BLaER1 (cell line): ENCODE results near the gene PRKCI.
"Not testable (repeated sequence)": the region's sequence is repeated elsewhere in the genome, so short reads cannot be mapped to it uniquely, and the experiment has no call there.

Source experiments
- H3K27ac ChIP-seq: shearing (Covaris generic); formaldehyde crosslinking; 2 replicates; pipeline ENCODE4 v1.8.1; 2022
- H3K27me3 ChIP-seq: shearing (Covaris generic); formaldehyde crosslinking; 2 replicates; pipeline ENCODE4 v1.8.1; 2022
- H3K36me3 ChIP-seq: shearing (Covaris generic); formaldehyde crosslinking; 2 replicates; pipeline ENCODE4 v1.8.1; 2022
- H3K4me1 ChIP-seq: shearing (Covaris generic); formaldehyde crosslinking; 2 replicates; pipeline ENCODE4 v1.8.1; 2022
- H3K4me2 ChIP-seq: shearing (Covaris generic); formaldehyde crosslinking; 2 replicates; pipeline ENCODE4 v1.8.1; 2022
- H3K4me3 ChIP-seq: shearing (Covaris generic); formaldehyde crosslinking; 2 replicates; pipeline ENCODE4 v1.8.1; 2022
- H3K9ac ChIP-seq: shearing (Covaris generic); formaldehyde crosslinking; 2 replicates; pipeline ENCODE4 v1.8.1; 2022
- H3K9me3 ChIP-seq: shearing (Covaris generic); formaldehyde crosslinking; 2 replicates; pipeline ENCODE4 v1.8.1; 2022
- H4K20me1 ChIP-seq: shearing (Covaris generic); formaldehyde crosslinking; 2 replicates; pipeline ENCODE4 v1.8.1; 2022
- Cebpa-rat ChIP-seq: shearing (Covaris generic); IDR thresholded peaks from 2 replicates; pipeline ENCODE4 v1.8.1; 2022

Gene PRKCI

DNA sequence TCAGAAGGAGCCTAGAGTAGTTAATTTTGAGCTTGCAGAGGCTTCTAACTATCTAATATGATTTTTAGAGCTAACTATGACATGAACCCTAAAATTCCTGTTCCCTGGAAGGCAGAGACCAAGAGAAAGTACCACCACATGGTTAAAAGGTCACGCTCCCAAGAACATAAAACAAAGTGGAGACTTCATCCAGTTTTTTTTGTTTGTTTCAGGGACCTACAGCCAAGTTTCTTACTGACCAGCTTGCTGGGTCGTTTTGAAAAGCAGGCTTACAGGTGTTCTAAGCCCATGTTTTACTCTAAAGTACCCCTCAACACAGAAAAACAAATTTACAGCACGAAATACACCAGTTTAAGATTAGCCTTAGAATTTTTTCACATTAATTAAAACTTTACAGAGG, 95.7 kb downstream of the PRKCI start:
- no peaks in the 10 kb centered on the region for H3K27me3 ChIP-seq
- H3K4me2 ChIP-seq, result no peak overlapping the region
- no peaks in the 10 kb centered on the region for H3K36me3 ChIP-seq
- no peak overlapping the region for H3K4me3 ChIP-seq
- H3K9me3 ChIP-seq, result peaks cover 12% of the 10 kb centered on the region
- H4K20me1 ChIP-seq, result no peaks in the 10 kb centered on the region
- no peak overlapping the region for H3K9ac ChIP-seq
- peaks cover 17% of the 10 kb centered on the region for H3K4me1 ChIP-seq
- H3K27ac ChIP-seq, result no peak overlapping the region
- no peak for TF ChIP-seq Cebpa-rat

- TF ChIP-seq Cebpa-rat, result no peak
- Histone ChIP-seq H3K36me3 (no peaks in the 10 kb centered on the region), H3K4me1 (peaks cover 17% of the 10 kb centered on the region), H3K4me2 (no peak overlapping the region), H3K9ac (no peak overlapping the region), H3K4me3 (no peak overlapping the region), H4K20me1 (no peaks in the 10 kb centered on the region), H3K27ac (no peak overlapping the region), H3K9me3 (peaks cover 12% of the 10 kb centered on the region), H3K27me3 (no peaks in the 10 kb centered on the region)
These were observed 98.4 kb downstream of the PRKCI start for GRCh38 chr3:170320461-170321121.

GRCh38 chr3:170321321-170322034, 99.3 kb downstream of the PRKCI start:
- peaks cover 12% of the 10 kb centered on the region for H3K9me3 ChIP-seq
- H3K4me1 ChIP-seq, result peaks cover 17% of the 10 kb centered on the region
- H3K4me2 ChIP-seq, result peak overlapping the region; percentile 49
- no peak overlapping the region for H3K9ac ChIP-seq
- no peaks in the 10 kb centered on the region for H4K20me1 ChIP-seq
- TF ChIP-seq Cebpa-rat, result no peak
- H3K36me3 ChIP-seq, result no peaks in the 10 kb centered on the region
- H3K27me3 ChIP-seq, result no peaks in the 10 kb centered on the region
- H3K4me3 ChIP-seq, result no peak overlapping the region
- H3K27ac ChIP-seq, result 0 out of 2 replicates have a peak overlapping the region, but pooled peaks have one; percentile 6

- H3K4me1 ChIP-seq, result peaks cover 9% of the 10 kb centered on the region
- no peak for TF ChIP-seq Cebpa-rat
- H3K27ac ChIP-seq, result no peak overlapping the region
- no peaks in the 10 kb centered on the region for H3K36me3 ChIP-seq
- no peak overlapping the region for H3K9ac ChIP-seq
- peaks cover 21% of the 10 kb centered on the region for H3K9me3 ChIP-seq
- H3K4me3 ChIP-seq, result no peak overlapping the region
- no peaks in the 10 kb centered on the region for H3K27me3 ChIP-seq
- no peaks in the 10 kb centered on the region for H4K20me1 ChIP-seq
- H3K4me2 ChIP-seq, result no peak overlapping the region
These were observed 100.5 kb downstream of the PRKCI start for GRCh38 chr3:170322566-170323269.

GRCh38 chr3:170323331-170323730, 101.1 kb downstream of the PRKCI start:
- Histone ChIP-seq H3K4me2 (no peak overlapping the region), H3K4me3 (no peak overlapping the region), H4K20me1 (no peaks in the 10 kb centered on the region), H3K36me3 (no peaks in the 10 kb centered on the region), H3K4me1 (peaks cover 9% of the 10 kb centered on the region), H3K9ac (no peak overlapping the region), H3K27me3 (no peaks in the 10 kb centered on the region), H3K9me3 (peaks cover 27% of the 10 kb centered on the region), H3K27ac (no peak overlapping the region)
- TF ChIP-seq Cebpa-rat, result no peak

DNA sequence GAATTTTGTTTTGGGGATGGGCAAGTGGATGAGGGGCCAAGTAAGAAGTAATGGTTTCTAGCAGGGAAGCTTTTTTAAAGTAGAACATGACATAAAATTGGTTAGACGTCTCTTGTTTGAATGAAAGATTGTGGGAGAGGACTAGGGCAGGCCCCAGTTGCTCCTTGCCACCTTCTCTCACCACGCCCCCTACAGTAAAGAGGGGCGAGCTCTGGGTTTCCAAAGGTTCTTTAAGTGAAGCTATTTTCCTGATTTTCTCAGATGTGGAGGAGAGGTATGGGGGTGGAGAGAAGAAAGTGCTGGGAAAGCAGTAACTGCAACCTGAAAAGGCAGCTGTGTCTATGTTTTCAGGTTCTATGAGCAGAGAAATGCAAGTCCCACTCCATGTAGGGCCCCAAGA, 102.7 kb downstream of the PRKCI start:
- TF ChIP-seq Cebpa-rat, result no peak
- Histone ChIP-seq H3K9me3 (peaks cover 19% of the 10 kb centered on the region), H3K27ac (no peak overlapping the region), H3K4me1 (peaks cover 9% of the 10 kb centered on the region), H3K4me3 (no peak overlapping the region), H3K4me2 (no peak overlapping the region), H3K9ac (no peak overlapping the region), H4K20me1 (no peaks in the 10 kb centered on the region), H3K36me3 (no peaks in the 10 kb centered on the region), H3K27me3 (no peaks in the 10 kb centered on the region)

DNA sequence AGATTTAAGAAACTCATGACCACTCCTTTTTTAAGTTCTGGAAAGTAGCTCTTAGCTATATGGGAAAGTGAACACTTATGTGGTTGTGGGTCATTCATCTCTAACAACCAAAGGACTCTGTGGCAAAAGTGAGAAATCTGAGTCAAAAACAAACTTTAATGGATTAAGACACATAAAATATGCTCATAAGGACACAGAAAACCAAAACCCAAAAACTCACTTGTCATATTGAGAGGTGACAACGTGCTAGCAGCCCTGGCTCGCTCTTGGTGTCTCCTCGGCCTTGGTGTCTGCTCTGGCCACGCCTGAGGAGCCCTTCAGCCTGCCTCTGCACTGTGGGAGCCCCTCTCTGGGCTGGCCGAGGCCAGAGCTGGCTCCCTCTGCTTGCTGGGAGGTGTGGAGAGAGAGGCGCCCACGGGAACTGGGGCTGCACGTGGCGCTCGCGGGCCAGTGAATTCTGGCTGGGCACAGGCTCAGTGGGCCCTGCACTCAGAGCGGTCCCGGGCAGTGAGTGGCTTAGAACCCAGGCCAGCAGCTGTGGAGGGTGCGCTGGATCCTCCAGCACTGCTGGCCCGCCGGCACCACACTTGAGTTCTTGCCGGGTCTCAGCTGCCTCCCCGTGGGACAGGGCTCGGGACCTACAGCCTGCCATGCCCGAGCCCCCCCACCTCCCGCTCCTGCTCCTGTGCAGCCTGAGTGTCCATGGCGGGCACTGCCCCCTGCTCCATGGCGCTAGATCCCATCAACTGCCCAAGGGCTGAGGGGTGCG, 105.0 kb downstream of the PRKCI start:
- no peaks in the 10 kb centered on the region for H4K20me1 ChIP-seq
- no peak overlapping the region for H3K4me3 ChIP-seq
- no peak overlapping the region for H3K9ac ChIP-seq
- H3K36me3 ChIP-seq, result no peaks in the 10 kb centered on the region
- no peak overlapping the region for H3K4me2 ChIP-seq
- no peak overlapping the region for H3K27ac ChIP-seq
- peaks cover 19% of the 10 kb centered on the region for H3K9me3 ChIP-seq
- TF ChIP-seq Cebpa-rat, result no peak
- H3K4me1 ChIP-seq, result peaks cover 6% of the 10 kb centered on the region; the same call in 1 of the 2 replicates
- no peaks in the 10 kb centered on the region for H3K27me3 ChIP-seq

- H3K27me3 ChIP-seq, H3K4me1 ChIP-seq, H3K4me2 ChIP-seq, H3K4me3 ChIP-seq, H4K20me1 ChIP-seq, H3K27ac ChIP-seq, H3K9ac ChIP-seq, H3K36me3 ChIP-seq: not testable (repeated sequence)
- H3K9me3 ChIP-seq, result peaks cover 19% of the 10 kb centered on the region
These were observed 105.8 kb downstream of the PRKCI start for GRCh38 chr3:170327868-170328548.

GRCh38 chr3:170330366-170330765, 108.1 kb downstream of the PRKCI start:
- H3K27ac ChIP-seq, result no peak overlapping the region
- H3K4me2 ChIP-seq, result no peak overlapping the region
- H3K36me3 ChIP-seq, result no peaks in the 10 kb centered on the region
- H3K9ac ChIP-seq, result no peak overlapping the region
- H3K27me3 ChIP-seq, result no peaks in the 10 kb centered on the region
- H3K4me3 ChIP-seq, result no peak overlapping the region
- H3K9me3 ChIP-seq, result peaks cover 22% of the 10 kb centered on the region
- no peaks in the 10 kb centered on the region for H4K20me1 ChIP-seq
- TF ChIP-seq Cebpa-rat, result no peak
- H3K4me1 ChIP-seq, result peaks cover 6% of the 10 kb centered on the region; the same call in 1 of the 2 replicates
